Prostate gland (tissue), 2 donors: ENCODE results near the gene ELMO1.

Experiments used
- POLR2A ChIP-seq: fragments of 450-650 bp; IDR thresholded peaks from one replicate; pipeline ENCODE4 v1.6.1; 2016; ENCODE audit warnings: antibody characterized with exemption, mild to moderate bottlenecking
- TF ChIP-seq, protein P1 (sequence below), 4 experiments: fragments of 200-600 bp in 2 of 4; fragments of 450-650 bp in 2 of 4; sonication (generic) in 2 of 4; IDR thresholded peaks; 1 replicate in 3 of 4; 2 replicates in 1 of 4; pipeline ENCODE4 v1.5.1; 2016 to 2019; ENCODE audit warnings: antibody characterized with exemption in 4 of 4, mild to moderate bottlenecking in 2 of 4, moderate library complexity in 2 of 4

DNA sequence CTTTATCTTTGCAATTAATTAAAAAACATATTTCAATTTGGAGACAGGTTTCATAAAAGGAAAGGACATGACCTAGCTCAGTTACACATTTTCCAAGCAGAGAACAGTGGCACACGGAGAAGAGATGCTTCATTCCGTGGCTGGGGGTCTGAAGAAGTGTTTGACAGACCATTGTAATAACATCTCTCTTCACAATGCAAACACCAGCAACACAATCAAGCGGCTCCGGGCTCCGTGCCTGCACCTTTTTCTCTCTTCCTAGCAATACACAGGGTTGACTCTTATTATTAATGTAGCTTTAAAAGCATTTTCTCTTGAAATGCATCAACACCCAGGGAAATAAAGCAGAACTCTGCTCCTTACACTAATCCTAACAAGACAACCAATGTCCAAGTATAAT, 463.3 kb downstream of the ELMO1 start:
- TF ChIP-seq, protein P1, sequence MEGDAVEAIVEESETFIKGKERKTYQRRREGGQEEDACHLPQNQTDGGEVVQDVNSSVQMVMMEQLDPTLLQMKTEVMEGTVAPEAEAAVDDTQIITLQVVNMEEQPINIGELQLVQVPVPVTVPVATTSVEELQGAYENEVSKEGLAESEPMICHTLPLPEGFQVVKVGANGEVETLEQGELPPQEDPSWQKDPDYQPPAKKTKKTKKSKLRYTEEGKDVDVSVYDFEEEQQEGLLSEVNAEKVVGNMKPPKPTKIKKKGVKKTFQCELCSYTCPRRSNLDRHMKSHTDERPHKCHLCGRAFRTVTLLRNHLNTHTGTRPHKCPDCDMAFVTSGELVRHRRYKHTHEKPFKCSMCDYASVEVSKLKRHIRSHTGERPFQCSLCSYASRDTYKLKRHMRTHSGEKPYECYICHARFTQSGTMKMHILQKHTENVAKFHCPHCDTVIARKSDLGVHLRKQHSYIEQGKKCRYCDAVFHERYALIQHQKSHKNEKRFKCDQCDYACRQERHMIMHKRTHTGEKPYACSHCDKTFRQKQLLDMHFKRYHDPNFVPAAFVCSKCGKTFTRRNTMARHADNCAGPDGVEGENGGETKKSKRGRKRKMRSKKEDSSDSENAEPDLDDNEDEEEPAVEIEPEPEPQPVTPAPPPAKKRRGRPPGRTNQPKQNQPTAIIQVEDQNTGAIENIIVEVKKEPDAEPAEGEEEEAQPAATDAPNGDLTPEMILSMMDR (IDR thresholded peaks at IDR 0.05): no peak
- no peak for TF ChIP-seq POLR2A
